ENCODE measurements around the gene TMEM132C. TPM values are rescaled to one million over a fixed set of nuclear protein-coding genes. Genes with fewer than 3 reads are reported as not detected.

The TMEM132C gene
- total RNA-seq, 2 donors from 2014 or later: 0.46 to 5.3 TPM

DNA sequence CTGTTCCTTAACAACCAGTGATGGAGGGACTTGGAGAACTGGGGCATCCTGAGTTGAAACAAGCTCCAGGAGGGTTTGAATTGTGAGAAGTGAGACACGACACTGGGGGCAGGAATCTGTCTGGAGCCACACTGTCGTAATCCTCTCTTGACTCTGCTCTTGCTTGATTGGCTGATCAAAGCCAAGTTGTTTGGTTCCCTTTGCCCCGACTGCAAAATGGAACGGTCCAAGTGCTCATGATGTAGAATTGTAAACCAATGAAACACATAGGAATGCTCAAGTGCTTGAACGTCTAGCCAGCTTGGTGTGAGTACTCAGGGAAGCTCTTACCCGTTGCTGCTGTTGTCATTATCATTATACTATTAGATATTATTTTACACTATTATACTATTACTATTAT, 98.1 kb downstream of the TMEM132C start:
- TF ChIP-seq POLR2AphosphoS5 (IDR thresholded peaks at IDR 0.05): no peak
- TF ChIP-seq POLR2A (IDR thresholded peaks at IDR 0.05): no peak
- TF ChIP-seq, protein P1, sequence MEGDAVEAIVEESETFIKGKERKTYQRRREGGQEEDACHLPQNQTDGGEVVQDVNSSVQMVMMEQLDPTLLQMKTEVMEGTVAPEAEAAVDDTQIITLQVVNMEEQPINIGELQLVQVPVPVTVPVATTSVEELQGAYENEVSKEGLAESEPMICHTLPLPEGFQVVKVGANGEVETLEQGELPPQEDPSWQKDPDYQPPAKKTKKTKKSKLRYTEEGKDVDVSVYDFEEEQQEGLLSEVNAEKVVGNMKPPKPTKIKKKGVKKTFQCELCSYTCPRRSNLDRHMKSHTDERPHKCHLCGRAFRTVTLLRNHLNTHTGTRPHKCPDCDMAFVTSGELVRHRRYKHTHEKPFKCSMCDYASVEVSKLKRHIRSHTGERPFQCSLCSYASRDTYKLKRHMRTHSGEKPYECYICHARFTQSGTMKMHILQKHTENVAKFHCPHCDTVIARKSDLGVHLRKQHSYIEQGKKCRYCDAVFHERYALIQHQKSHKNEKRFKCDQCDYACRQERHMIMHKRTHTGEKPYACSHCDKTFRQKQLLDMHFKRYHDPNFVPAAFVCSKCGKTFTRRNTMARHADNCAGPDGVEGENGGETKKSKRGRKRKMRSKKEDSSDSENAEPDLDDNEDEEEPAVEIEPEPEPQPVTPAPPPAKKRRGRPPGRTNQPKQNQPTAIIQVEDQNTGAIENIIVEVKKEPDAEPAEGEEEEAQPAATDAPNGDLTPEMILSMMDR (IDR thresholded peaks at IDR 0.05): no peak
- Histone ChIP-seq H3K9me3 (no peaks in the 10 kb centered on the region), H3K4me3 (no peak overlapping the region), H3K27ac (no peak overlapping the region), H3K27me3 (replicated peaks; ENCODE audit: insufficient read depth) (no peaks in the 10 kb centered on the region), H3K36me3 (no peaks in the 10 kb centered on the region), H3K4me1 (replicated peaks) (no peaks in the 10 kb centered on the region)
- no peak for DNase-seq (ENCODE audit: low spot score)
- intact Hi-C loops (cut with DNase I): no loop called here
- 22% methylated on average over 6 of the region's 6 CpGs for WGBS

- 2% methylated on average over 26 of the region's 26 CpGs for WGBS
- TF ChIP-seq POLR2AphosphoS5 (IDR thresholded peaks at IDR 0.05) (no peak), POLR2A (IDR thresholded peaks at IDR 0.05) (no peak)
- TF ChIP-seq, protein P1 (IDR thresholded peaks at IDR 0.05): no peak
- H3K27ac ChIP-seq: no peak overlapping the region
These were observed 98.8 kb downstream of the TMEM132C start for GRCh38 chr12:128365651-128366231.

GRCh38 chr12:128367961-128368360, 101.0 kb downstream of the TMEM132C start:
- WGBS: 82% methylated on average over 7 of the region's 7 CpGs
- intact Hi-C loops (cut with DNase I): no loop called here
- Histone ChIP-seq H3K4me3 (no peak overlapping the region), H3K4me1 (replicated peaks) (no peaks in the 10 kb centered on the region), H3K27ac (no peak overlapping the region), H3K27me3 (replicated peaks; ENCODE audit: insufficient read depth) (no peaks in the 10 kb centered on the region), H3K36me3 (no peaks in the 10 kb centered on the region), H3K9me3 (no peaks in the 10 kb centered on the region)
- TF ChIP-seq POLR2A (IDR thresholded peaks at IDR 0.05) (no peak), POLR2AphosphoS5 (IDR thresholded peaks at IDR 0.05) (no peak)
- TF ChIP-seq, protein P1 (IDR thresholded peaks at IDR 0.05): no peak
- DNase-seq (ENCODE audit: low spot score): no peak

More at GRCh38 chr12:128365651-128366231, 98.8 kb downstream of the TMEM132C start:
- no peaks in the 10 kb centered on the region for H3K4me1 ChIP-seq (replicated peaks)
- intact Hi-C loops (cut with DNase I): no loop called here
- peak overlapping the region in 1 of 2 donors; percentile 13 for H3K4me3 ChIP-seq
- DNase-seq (ENCODE audit: low spot score): no peak
- no peaks in the 10 kb centered on the region for H3K27me3 ChIP-seq (replicated peaks; ENCODE audit: insufficient read depth)
- no peaks in the 10 kb centered on the region for H3K9me3 ChIP-seq
- H3K36me3 ChIP-seq: no peaks in the 10 kb centered on the region

GRCh38 chr12:128381541-128381940, 114.6 kb downstream of the TMEM132C start:
- H3K36me3 ChIP-seq: no peaks in the 10 kb centered on the region
- no peak for TF ChIP-seq POLR2A (IDR thresholded peaks at IDR 0.05)
- TF ChIP-seq, protein P1 (IDR thresholded peaks at IDR 0.05): no peak
- TF ChIP-seq POLR2AphosphoS5 (IDR thresholded peaks at IDR 0.05): no peak
- 11% methylated on average over 12 of the region's 12 CpGs for WGBS
- intact Hi-C loops (cut with DNase I): loop anchor here (10.0 kb wide), 1 partner anchor 117 kb away; the partner anchor contains the start of gene TMEM132C
- H3K9me3 ChIP-seq: no peaks in the 10 kb centered on the region
- no peak for DNase-seq (ENCODE audit: low spot score)
- no peaks in the 10 kb centered on the region for H3K27me3 ChIP-seq (replicated peaks; ENCODE audit: insufficient read depth)
- no peaks in the 10 kb centered on the region for H3K4me1 ChIP-seq (replicated peaks)
- no peak overlapping the region for H3K4me3 ChIP-seq
- no peak overlapping the region for H3K27ac ChIP-seq

DNA sequence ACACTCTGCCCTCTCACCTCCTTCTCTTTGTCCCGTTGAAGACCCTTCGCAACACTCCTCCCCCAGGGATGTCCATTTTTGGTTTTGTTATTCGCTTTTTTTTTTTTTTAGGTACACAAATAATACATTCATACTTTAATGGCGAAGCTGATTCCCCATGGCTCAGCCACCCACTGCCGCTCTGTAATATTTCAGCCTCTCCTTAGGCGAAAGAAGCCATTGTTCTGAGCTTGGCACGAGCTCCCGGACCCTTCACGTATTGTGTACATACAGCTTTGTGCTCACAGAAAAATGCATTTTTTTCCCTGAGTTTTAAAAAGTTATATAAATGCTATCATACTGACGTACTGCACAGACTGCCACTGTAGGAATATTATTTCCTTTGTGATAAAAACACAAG, 115.0 kb downstream of the TMEM132C start:
- no peaks in the 10 kb centered on the region for H3K4me1 ChIP-seq (replicated peaks)
- intact Hi-C loops (cut with DNase I): loop anchor here (10.0 kb wide), 1 partner anchor 117 kb away; the partner anchor contains the start of gene TMEM132C
- 16% methylated on average over 10 of the region's 10 CpGs for WGBS
- H3K4me3 ChIP-seq: no peak overlapping the region
- H3K9me3 ChIP-seq: no peaks in the 10 kb centered on the region
- no peak overlapping the region for H3K27ac ChIP-seq
- DNase-seq (ENCODE audit: low spot score): no peak
- TF ChIP-seq, protein P1 (IDR thresholded peaks at IDR 0.05): no peak
- TF ChIP-seq POLR2AphosphoS5 (IDR thresholded peaks at IDR 0.05) (no peak), POLR2A (IDR thresholded peaks at IDR 0.05) (no peak)
- H3K27me3 ChIP-seq (replicated peaks; ENCODE audit: insufficient read depth): no peaks in the 10 kb centered on the region
- no peaks in the 10 kb centered on the region for H3K36me3 ChIP-seq
